Measurements from ENCODE around the gene ANO6. TPM values are rescaled to one million over a fixed set of nuclear protein-coding genes. Genes with fewer than 3 reads are reported as not detected.
A peak's percentile ranks its signal among the peaks of the same experiment; 100 is the strongest.

ANO6 gene
- total RNA-seq, 2 donors from 2014 or later = 24.4 to 28.0 TPM

GRCh38 chr12:45354399-45354798 lies 138.5 kb downstream of the ANO6 start:
- peak overlapping the region in 3 of 4 donors; percentile 37 to 68 (median 43) for H3K27ac ChIP-seq
- intact Hi-C loops (cut with DNase I) = no loop called here
- DNase-seq = no peak
- no peaks in the 10 kb centered on the region for H3K36me3 ChIP-seq (replicated peaks in 1 of 2; ENCODE audit: insufficient read depth in 1 of 2, low read depth in 2 of 2)
- H3K4me3 ChIP-seq = no peak overlapping the region
- H3K27me3 ChIP-seq = no peaks in the 10 kb centered on the region
- TF ChIP-seq POLR2A (IDR thresholded peaks at IDR 0.05) = no peak
- no peak for TF ChIP-seq CTCF (IDR thresholded peaks at IDR 0.05)
- ATAC-seq = peak; percentile 38
- peaks cover 35% of the 10 kb centered on the region for H3K4me1 ChIP-seq
- H3K9me3 ChIP-seq = no peaks in the 10 kb centered on the region

- Histone ChIP-seq H3K4me1 (peaks cover 35% of the 10 kb centered on the region), H3K9me3 (no peaks in the 10 kb centered on the region), H3K4me3 (no peak overlapping the region), H3K36me3 (replicated peaks in 1 of 2; ENCODE audit: insufficient read depth in 1 of 2, low read depth in 2 of 2) (no peaks in the 10 kb centered on the region), H3K27me3 (no peaks in the 10 kb centered on the region), H3K27ac (peak overlapping the region in 3 of 4 donors; percentile 20 to 43 (median 24))
- intact Hi-C loops (cut with DNase I) = no loop called here
- no peak for DNase-seq
- no peak for ATAC-seq
- WGBS, 2 donors = 68 to 71% methylated on average over 3 of the region's 3 CpGs
- no peak for TF ChIP-seq POLR2A (IDR thresholded peaks at IDR 0.05)
Measured at GRCh38 chr12:45355730-45356129, 139.8 kb downstream of the ANO6 start.

GRCh38 chr12:45356822-45357538 lies 141.1 kb downstream of the ANO6 start:
- no peak for DNase-seq
- TF ChIP-seq CTCF (IDR thresholded peaks at IDR 0.05) = no peak
- TF ChIP-seq POLR2A (IDR thresholded peaks at IDR 0.05) = no peak
- Histone ChIP-seq H3K27ac (peak overlapping the region in 1 of 4 donors; percentile 28), H3K4me3 (no peak overlapping the region), H3K27me3 (no peaks in the 10 kb centered on the region), H3K9me3 (no peaks in the 10 kb centered on the region), H3K4me1 (peaks cover 35% of the 10 kb centered on the region), H3K36me3 (replicated peaks in 1 of 2; ENCODE audit: insufficient read depth in 1 of 2, low read depth in 2 of 2) (no peaks in the 10 kb centered on the region)
- ATAC-seq = no peak
- intact Hi-C loops (cut with DNase I) = no loop called here
- WGBS, 2 donors = 92 to 94% methylated on average over 4 of the region's 4 CpGs

- TF ChIP-seq CTCF (IDR thresholded peaks at IDR 0.05) = no peak
- no peak for TF ChIP-seq POLR2A (IDR thresholded peaks at IDR 0.05)
- intact Hi-C loops (cut with DNase I) = no loop called here
- Histone ChIP-seq H3K27ac (peak overlapping the region in 2 of 4 donors; percentile 5 to 28), H3K4me3 (no peak overlapping the region), H3K9me3 (no peaks in the 10 kb centered on the region), H3K27me3 (no peaks in the 10 kb centered on the region), H3K36me3 (replicated peaks in 1 of 2; ENCODE audit: insufficient read depth in 1 of 2, low read depth in 2 of 2) (no peaks in the 10 kb centered on the region), H3K4me1 (peaks cover 35% of the 10 kb centered on the region)
- no peak for ATAC-seq
- WGBS, 2 donors = 33 to 37% methylated on average over 4 of the region's 4 CpGs
- DNase-seq = peak in 1 of 4 donors; percentile 15
Measured at GRCh38 chr12:45357539-45358417, 141.9 kb downstream of the ANO6 start.

- DNase-seq (no peak), ATAC-seq (no peak)
- intact Hi-C loops (cut with DNase I) = no loop called here
- TF ChIP-seq POLR2A (IDR thresholded peaks at IDR 0.05) (no peak), CTCF (IDR thresholded peaks at IDR 0.05) (no peak)
- no peaks in the 10 kb centered on the region for H3K36me3 ChIP-seq (replicated peaks in 1 of 2; ENCODE audit: insufficient read depth in 1 of 2, low read depth in 2 of 2)
- no peaks in the 10 kb centered on the region for H3K27me3 ChIP-seq
- peaks cover 0 to 7% (median 0%) of the 10 kb centered on the region in 3 donors for H3K9me3 ChIP-seq
- no peak overlapping the region for H3K4me3 ChIP-seq
- no peak overlapping the region for H3K27ac ChIP-seq
- peaks cover 11% of the 10 kb centered on the region for H3K4me1 ChIP-seq
Measured at GRCh38 chr12:45362291-45362690, 146.4 kb downstream of the ANO6 start.
